Endometrium (tissue), 2 donors: ENCODE measurements around the gene EML3.
"Not testable (repeated sequence)": the region's sequence is repeated elsewhere in the genome, so short reads cannot be mapped to it uniquely, and the experiment has no call there.

Experiments used
- FAIRE-seq: peaks from 2 replicates; lab custom pipeline; 2012; peaks lifted over from hg19 to GRCh38; lab: Jason Lieb, UNC
- donor health status: control.
- donor health status: control.

The EML3 gene

DNA sequence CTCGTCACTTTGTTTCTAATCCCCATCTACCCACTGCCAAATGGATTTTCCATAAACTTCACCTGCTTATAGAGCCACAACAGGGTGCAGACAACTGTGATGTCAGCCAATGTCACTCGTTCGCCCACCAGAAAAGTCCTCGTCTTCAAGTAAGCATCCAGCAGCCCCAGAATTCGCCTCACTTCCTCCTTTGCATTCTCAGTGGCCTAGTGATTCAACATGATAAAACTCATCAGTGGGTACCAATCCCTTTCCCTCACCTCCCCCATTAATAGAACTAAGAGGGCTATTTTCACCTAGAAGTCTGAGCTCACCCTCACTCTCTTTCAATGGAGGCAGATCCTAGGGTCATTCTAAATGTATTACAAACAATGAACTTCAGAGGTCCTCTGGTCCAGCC is 41.7 kb downstream of the EML3 start:
- not testable (repeated sequence) for FAIRE-seq

DNA sequence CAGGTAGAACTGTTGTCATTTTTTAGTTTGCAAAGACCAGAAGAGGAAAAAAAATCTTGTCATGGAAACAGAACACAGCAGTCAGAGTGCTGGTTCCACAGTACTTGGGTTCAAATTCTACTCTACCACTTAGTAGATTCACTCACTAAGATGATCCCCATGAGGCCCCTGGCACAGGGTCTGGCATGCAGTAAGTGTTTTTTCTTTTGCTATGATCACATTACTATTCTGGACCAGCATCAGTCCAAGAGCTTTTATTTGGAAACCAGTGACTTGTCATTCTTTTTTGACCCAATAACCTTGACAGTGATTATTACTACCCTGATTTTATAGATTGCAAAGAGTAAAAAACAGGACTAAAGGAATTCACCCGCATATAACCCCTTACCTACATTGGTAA is 43.0 kb downstream of the EML3 start:
- no peak for FAIRE-seq

DNA sequence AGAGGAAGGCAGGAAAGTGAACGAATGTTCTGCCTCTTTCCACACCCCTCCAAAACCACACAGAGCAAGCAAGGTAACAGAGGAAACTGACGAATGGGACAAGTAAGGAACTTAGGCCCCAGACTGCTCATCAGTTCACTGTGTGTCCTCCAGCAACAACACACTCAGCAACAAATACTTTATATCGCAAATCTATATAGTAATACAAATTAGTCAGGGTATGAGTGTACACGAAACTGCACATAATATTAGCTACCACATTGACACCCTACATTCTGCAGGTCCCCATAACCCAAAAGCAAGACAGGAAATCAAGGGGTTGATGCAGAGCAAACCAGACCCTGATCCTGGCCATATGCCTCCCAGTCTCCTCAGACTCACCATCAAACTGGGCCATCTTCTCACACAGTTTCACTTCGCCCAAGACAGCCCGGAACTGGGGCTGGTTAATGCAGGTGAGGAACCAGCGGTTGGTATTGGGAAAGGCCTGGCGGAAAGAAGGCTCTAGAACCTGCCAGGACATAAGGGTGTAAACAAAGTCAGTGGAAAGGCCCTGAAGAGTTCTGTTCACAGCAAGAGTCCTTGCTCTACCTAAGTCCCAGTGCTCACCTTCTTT is 45.4 kb downstream of the EML3 start:
- FAIRE-seq, result no peak

DNA sequence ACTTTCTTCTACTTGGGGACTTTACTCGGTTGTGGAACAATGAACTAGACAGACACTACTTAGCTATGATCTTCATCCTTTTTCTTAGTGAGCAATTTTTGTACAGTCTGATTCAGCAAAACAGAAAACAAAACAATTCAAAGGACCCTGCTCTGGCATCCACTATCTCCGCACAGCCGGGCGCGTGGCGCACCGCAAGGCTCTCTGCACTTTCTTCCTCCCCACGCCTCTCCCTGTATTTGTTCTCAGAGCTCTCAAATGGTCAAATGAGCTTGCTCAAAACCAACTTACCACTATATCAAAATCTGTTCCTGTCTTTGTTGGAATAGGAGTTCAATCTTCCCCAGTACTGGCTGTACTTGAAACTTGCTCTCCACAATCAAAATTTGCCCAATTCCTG is 46.3 kb downstream of the EML3 start:
- FAIRE-seq, result no peak

DNA sequence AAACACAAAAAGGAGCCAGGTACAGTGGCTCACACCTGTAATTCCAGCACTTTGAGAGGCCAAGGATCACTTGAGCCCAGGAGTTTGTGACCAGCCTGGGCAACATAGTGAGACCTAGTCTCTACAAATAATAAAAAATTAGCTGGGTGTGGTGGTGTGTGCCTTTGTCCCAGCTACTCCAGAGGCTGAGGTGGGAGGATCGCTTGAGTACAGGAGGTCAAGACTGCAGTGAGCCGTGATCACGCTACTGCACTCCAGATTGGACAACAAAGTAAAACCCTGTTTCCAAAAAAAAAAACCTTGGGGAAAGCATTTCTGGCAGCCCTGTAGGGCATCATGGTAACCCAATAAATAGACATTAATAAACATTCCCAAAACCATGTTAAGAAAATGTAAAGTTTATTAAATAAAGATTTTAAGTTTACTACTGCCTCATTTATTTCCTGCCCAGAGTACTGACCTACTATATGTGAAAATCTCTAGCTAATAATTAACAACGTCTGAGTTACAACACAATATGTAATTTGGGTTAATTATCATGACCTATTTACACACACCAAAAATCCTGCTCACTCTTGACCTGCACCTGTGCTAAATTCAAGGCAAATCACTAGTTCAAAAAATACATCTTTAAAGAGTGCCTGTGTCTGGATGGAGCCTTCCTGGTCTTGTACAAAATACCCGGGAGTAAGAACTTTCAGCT is 47.3 kb downstream of the EML3 start:
- no peak for FAIRE-seq

DNA sequence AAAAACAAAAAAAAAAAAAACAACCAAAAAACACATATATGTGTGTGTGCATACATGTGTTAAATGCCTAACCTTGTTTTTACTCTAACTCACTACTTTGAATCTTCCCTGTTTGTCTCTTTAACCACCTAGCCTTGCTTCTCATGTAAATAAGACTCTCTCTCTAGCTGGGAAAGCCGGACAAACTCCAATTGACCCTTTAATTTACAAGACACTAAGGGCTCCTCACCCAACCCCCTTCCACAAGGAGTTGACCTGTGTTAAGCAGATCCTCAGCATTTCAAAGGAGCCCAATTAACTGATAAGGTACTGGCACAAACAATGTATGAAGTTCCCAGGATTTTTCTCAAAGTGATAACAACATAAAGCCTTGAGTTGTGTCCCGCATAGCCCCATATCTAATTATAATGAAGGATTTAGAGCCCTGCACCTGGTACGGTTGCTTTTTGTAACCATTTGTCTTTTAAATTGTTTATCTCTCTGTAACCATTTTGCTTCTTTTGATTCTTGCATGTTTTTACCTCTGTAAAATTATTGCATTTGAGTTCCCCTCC is 50.8 kb downstream of the EML3 start:
- FAIRE-seq, result not testable (repeated sequence)

DNA sequence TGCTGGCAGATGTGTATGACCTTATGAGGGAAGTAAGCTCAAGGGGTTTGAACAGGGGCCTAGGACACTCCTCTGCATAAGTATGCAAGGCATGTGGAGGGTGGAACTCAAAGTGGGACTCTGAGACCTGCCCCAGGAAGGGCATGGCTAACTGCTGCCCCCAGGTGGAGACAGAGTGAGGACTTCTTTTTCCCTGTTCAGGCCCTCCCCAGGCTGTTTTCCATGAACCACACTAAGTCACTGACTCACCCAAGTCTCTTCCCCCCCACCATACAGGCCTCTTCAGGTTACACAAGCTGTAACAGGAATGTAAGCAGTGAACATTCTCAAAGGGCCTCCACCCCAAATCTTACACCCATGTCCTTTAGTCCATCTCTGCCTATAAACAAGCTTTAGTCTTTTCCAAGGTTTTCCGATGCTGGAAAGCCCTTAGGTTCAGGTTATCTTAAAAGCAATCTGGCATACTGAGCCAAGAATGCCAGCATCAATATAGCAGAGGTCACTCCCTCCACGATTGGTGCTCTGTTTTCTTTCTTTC is 51.9 kb downstream of the EML3 start:
- FAIRE-seq, result no peak

DNA sequence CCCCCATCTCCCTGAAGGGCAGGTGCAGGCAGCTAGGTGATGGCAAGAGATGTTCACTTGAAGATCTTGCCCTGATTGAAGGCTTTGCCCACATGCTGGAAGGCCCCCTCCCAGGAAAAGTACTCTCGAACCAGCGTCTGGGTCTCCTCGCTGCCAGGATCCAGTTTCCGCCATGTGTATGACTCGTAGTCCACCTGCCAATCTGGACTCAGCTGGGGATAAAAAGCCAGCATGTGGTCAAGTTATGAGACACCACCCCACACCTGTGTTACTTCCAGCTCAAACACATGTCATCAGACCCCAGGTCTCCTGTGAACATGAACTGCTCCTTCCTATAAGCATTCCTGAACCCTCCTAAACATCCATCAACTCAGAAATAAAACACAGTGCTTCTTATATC is 52.9 kb downstream of the EML3 start:
- not testable (repeated sequence) for FAIRE-seq

DNA sequence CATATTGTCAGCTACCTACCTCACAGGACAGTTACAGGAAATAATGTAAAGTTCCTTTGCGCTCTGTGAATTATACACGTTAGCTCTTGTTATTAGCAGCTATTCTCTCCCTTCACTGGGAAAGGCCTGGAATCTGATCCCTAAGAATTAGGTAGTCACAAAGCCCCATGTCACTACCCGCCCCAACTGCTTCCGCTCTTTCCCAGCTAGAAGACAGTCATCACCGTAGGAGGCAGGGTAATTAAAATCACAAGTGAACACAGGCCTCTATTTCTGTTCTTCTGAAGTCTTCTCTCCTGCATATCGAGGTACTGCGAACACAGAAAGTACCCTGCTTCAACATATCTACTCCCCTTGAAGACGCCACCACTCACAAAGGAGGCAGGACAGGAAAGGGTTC is 53.4 kb downstream of the EML3 start:
- FAIRE-seq, result no peak

DNA sequence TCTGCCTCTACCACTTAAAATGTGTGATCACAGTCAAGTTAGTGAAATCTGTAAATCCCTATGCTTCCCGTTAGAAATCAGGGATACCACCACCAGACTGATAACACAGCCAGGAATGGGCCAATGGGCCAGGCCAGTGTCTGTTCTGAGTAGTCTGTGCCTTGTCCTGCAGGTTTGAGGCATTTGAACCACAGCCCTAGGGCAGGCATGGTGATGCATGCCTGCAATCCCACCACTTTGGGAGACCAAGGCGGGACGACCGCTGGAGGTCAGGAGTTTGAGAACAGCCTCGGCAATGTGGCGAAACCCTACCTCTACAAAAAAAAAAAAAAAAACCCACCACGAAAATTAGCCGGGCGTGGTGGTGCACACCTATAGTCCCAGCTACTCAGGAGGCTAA is 53.9 kb downstream of the EML3 start:
- no peak for FAIRE-seq

DNA sequence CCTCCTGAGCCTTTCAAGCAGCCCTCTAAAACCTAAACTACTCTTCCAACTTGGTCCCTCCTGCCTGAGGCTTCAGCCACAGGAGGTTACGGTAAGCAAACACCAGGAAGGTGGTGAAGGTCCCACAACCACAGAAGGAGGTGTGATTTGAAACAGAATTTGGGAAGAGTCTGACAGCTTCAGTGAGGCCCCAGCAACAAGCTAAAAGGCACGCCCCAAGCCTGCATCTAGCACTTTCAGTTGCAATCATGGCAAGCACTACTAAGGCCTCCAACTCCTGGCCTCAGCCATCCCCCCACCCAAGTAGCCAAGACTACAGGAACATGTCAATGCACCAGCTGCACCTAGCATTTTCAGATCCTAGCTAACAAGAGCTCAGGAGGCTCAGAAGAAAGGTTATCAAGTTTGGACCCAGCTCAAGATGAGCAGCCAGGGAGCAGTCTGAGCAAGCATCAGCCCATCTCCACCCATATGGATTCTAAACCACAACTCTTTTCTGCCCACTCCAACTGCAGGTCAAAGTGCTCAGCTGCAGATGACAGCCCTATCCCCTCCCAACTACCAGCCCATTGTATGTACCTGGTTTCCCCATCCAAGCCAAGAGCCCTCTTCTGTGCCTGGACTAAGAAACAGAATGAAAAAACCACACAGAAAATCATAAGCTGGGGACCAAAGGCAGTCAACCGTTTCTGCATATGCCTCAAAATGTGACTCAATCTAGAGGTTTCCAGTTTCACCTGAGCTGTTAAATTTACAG is 55.5 kb downstream of the EML3 start:
- no peak for FAIRE-seq

DNA sequence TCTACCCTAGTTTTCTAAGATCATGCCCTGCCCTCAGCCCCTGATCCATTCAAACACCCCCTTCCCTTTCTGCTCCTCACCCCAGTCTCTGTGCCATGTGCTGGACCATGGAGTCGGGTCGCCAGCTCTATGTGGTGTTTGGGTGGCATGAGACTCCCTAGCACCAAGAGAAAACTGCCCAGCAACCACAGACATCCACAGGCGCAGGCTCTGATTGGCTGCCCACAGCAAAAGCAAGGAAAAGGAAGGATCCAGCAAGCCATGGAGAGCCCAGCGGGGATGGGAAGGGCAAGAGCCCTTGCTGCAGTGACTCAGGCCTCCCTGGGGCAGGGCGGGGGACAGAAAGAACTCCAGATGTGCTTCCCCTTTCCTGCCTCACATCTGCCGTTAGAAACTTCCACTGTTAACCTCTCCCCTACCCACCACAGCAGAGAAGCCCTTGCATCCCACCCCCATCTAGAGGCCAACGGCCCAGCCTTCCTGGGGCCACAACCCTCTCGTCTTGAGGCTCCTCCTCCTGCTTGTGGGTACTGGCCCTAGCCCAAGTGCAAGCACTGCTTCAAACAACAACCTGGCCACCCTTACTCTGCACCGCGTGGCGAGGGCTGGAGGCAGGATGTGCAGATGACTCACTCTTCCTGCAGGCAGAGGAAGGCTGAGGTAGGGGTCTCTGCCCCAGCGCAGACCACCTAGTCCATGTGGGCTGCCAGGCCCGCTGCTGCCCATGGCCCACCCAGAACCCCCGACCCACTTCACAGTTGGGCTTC is 56.3 kb downstream of the EML3 start:
- no peak for FAIRE-seq

DNA sequence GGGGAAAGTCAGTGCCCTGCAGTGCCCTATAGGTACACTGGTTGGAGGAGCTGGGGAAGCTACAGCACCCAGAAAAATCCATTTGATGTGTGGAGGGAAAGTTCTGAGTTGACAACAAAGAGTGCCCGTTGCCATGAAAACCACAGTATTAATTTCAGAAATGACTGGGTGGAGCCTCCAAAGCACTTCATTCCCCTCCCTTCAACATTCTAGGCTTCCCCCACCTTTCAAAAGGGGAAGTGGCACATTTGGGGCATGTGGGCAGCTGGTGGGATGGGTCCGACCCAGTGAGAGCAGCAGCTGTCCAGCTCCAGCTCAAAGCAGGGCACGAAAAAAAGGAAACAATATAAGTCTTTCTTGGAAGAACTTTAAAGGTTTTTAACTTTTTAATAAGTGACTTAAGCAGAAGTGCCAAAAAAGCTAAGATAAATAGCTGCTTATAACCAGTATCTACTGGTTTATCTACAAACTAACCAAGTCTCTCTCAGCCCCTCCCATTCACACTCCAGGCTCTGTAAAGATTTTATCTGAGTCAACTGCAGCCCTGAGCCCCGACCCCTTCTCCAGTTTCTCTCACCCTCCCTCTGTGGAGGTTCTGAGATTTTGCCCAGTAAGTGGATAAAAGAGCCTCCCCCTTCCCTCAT is 57.0 kb downstream of the EML3 start:
- FAIRE-seq, result no peak

DNA sequence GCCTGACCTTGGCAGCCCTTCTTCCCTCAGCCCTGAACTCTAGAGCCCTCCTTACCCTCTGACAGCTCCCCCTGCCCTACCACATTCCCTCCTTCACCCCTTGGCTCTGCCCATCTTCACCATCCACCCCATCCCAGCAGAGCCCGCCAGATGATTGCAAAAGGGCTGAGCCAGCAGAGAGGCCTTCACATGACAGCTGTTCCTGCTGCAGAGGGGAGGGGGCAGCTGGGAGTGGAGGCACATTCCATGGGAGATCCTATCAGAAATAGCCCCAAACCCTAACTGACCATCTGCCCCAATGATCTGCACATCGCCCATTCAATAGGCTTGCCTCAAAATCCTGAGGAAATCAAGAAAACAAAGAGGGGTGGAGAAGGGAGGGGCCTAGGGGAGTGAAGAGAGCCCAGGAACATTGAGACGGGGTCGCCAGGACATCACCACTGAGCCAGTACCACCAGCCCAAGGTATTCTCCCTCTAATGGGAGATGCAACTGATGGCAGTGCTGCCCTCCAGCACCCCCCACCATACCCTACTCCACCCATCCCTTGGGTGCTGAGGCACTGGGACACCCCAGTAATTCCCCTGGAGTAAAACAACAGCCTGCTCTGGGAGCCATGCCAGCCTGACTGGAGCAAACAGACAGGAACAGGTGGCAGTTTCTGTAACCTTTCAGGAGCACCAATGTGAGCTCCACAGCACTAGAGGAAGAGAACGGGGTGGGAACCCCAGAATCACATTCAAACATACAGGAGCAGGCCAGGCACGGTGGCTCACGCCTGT is 58.0 kb downstream of the EML3 start:
- no peak for FAIRE-seq

DNA sequence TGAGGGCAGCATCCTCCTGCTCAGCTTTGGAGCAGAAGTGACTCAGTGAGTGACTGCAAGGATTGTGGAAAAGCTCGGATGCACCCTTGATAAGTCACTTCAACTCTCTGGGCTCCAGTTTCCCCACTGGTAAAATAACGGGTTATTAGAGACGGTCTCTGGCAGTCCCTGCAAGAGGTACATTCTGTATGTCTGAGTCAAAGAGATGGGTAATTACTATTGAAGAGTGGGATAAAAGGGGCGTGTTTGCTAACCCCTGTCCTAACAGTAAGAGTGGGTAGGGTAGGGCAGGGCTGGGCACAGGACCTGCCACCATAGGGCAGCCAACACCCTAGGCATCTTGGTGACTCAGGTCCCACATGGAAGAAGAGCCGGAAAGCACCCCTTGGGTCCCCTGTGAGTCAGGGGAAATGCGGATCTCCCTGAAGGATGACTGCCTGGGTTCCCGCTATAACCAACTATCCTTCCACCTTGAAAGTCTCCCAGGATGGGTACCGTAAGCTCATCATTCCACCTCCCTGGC is 58.7 kb downstream of the EML3 start:
- no peak for FAIRE-seq

DNA sequence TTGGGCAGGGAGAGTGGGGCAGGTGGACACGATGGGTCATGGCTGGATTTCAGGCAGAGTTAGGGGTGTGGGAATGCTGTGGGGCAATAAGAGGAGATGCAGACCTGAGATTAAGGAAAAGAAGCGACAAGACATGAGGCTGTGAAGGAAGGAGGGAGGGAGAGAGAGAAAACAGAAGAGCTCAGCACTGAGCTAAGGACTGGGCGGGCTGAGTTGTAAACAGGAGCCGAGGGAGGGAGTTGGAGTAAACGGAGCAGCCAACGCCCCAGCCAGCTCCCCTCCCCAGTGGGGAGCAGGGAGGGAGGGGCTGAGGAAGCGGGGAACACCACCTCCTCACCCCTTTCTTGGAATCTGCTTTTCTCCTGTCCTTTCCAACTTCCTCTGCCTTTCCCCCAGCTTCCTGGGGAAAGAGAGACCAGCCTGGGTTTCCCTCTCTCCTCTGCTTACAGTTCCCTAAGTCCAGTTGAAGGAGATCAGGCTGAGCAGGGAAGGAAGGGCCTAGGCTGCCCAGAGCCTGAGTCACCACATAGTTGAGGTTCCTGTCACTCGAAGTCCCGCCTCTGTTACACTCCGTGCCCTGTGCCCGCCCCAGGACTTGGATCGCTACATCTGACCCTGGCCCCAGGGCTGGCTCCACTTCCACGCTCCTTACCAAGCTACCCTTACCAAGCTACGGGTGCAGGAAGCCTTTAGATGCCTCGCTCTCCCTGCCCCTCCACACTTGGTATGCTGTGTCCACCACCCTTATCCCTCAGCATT is 59.3 kb downstream of the EML3 start:
- no peak for FAIRE-seq

DNA sequence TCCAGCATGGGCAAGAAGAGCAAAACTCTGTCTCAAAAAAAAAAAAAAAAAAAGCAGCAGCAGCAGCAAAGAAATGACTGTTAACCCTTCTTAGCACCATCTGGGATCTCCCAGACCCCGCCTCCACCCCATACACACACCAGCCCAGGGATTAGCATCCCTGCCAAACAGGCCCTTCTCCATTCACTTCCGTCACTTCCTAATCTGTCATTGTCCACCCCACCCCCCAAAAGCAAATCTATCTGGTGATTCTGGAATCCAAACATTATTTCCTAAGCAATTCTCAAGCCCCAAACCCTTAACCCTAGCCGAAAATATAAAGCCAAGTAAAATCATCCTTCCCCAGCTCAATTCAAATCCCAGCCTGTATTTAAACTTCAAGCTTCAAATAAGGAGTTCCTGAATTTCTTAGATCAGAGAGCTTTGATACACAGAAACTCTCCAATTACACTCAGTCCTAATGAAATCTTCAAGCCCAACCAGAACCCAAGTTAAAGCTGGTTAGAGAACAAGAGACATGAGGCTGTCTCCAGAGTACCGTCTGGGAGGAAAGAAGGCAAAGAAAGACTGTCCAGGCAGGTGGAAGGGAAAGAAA is 60.0 kb downstream of the EML3 start:
- no peak for FAIRE-seq
